Panc1 (cell line): ENCODE measurements around the gene DIAPH3. TPM values are rescaled to one million over a fixed set of nuclear protein-coding genes. Genes with fewer than 3 reads are reported as not detected.

ENCODE experiments used
- ATAC-seq: fragments of 200-7000 bp; cut with Tn5 transposase; 2 replicates; pipeline ENCODE4 v1.9.1; 2020; ENCODE audit warnings: mild to moderate bottlenecking, moderate library complexity
- BruUV-seq: library from RNA; stranded (reverse); fragments of 400-500 nt; replicated peaks from 2 replicates; lab custom pipeline; 2021; lab: Mats Ljungman, UMichigan
- CTCF ChIA-PET: fragments of 300-600 bp; sonication (Branson Sonifier 250); formaldehyde crosslinking; loops from one replicate; lab custom pipeline; 2022; ENCODE audit warnings: antibody characterized with exemption; lab: Charles Lee
- POLR2A ChIA-PET: fragments of 300-600 bp; sonication (Branson Sonifier 250); formaldehyde crosslinking; loops from one replicate; lab custom pipeline; 2022; ENCODE audit warnings: antibody characterized with exemption; lab: Charles Lee
- DNase-seq: peaks from one replicate; pipeline ENCODE4 v3.0.0-alpha.2; 2010; ENCODE audit warnings: low read depth, low spot score
- H3K27ac ChIP-seq: 2 replicates; pipeline ENCODE4 v1.5.1; 2011; ENCODE audit warnings: mild to moderate bottlenecking, low read length, inconsistent platforms
- H3K27me3 ChIP-seq: fragments of 200-500 bp; sonication (Bioruptor generic); 2 replicates; pipeline ENCODE4 v1.6.0; 2014; ENCODE audit warnings: low read length, inconsistent platforms; ENCODE audit not compliant: control insufficient read depth, insufficient read depth
- H3K36me3 ChIP-seq: fragments of 200-500 bp; sonication (Bioruptor generic); 2 replicates; pipeline ENCODE4 v1.5.1; 2014; ENCODE audit warnings: inconsistent platforms, mild to moderate bottlenecking, low read length, moderate library complexity; ENCODE audit not compliant: control insufficient read depth, insufficient read depth
- H3K4me1 ChIP-seq: 2 replicates; pipeline ENCODE4 v1.5.1; 2011; ENCODE audit warnings: inconsistent platforms, mild to moderate bottlenecking, low read length, moderate library complexity; ENCODE audit not compliant: control insufficient read depth, insufficient read depth
- H3K4me3 ChIP-seq, 2 experiments: 2 replicates each; pipeline ENCODE4 v1.5.1; 2011 to 2012; ENCODE audit warnings: low read depth in 2 of 2, low read length in 2 of 2, mild to moderate bottlenecking in 2 of 2, inconsistent platforms in 1 of 2, moderate library complexity in 1 of 2
- H3K9me3 ChIP-seq: fragments of 200-500 bp; sonication (Bioruptor generic); 2 replicates; pipeline ENCODE4 v1.5.1; 2014; ENCODE audit warnings: low read depth, mild to moderate bottlenecking, inconsistent platforms, low read length, moderate library complexity; ENCODE audit not compliant: control insufficient read depth, insufficient read depth
- CTCF ChIP-seq: fragments of 450-650 bp; IDR thresholded peaks from 2 replicates; pipeline ENCODE4 v1.5.1; 2017; ENCODE audit warnings: mild to moderate bottlenecking
- POLR2AphosphoS5 ChIP-seq: IDR thresholded peaks from 2 replicates; pipeline ENCODE4 v1.6.1; 2012; ENCODE audit warnings: mild to moderate bottlenecking, low read depth, low read length, moderate library complexity
- REST ChIP-seq, 2 experiments: IDR thresholded peaks; 2 replicates each; pipeline ENCODE4 v1.6.1; 2011 to 2012; ENCODE audit warnings: low read depth in 2 of 2, control low read depth in 1 of 2, low read length in 1 of 2, mild to moderate bottlenecking in 1 of 2, moderate library complexity in 1 of 2; ENCODE audit not compliant: insufficient read depth in 1 of 2
- SIN3A ChIP-seq: IDR thresholded peaks from 2 replicates; pipeline ENCODE4 v1.6.1; 2012; ENCODE audit warnings: low read depth, mild to moderate bottlenecking, low read length, moderate library complexity, borderline replicate concordance; ENCODE audit not compliant: insufficient read depth
- TCF7L2 ChIP-seq: IDR thresholded peaks from 2 replicates; pipeline ENCODE4 v1.6.1; 2011; ENCODE audit warnings: mild to moderate bottlenecking, low read depth, low read length, inconsistent platforms
- in situ Hi-C: cut with HindIII; loops from 2 replicates; pipeline ENCODE4 v1.10.0; 2016; ENCODE audit warnings: low sequenced_read_pairs, low pct_unique_long_range_greater_than_20kb
- intact Hi-C: fragments of 100-400 bp; cut with micrococcal nuclease; formaldehyde crosslinking; loops from one replicate; pipeline ENCODE4 v1.10.0; 2022; ENCODE audit not compliant: unreplicated experiment
- total RNA-seq: library from RNA; stranded (reverse); gene quantifications from one replicate; pipeline ENCODE4 v1.2.1, GENCODE V29; 2021; ENCODE audit not compliant: unreplicated experiment

The DIAPH3 gene
- total RNA-seq, 1 experiment from 2014 or later = 15.4 TPM

- Histone ChIP-seq H3K4me3 (no peak overlapping the region), H3K9me3 (no peaks in the 10 kb centered on the region), H3K27ac (no peak overlapping the region), H3K4me1 (no peaks in the 10 kb centered on the region), H3K36me3 (no peaks in the 10 kb centered on the region; the same call in 1 of the 2 replicates), H3K27me3 (no peaks in the 10 kb centered on the region)
- DNase-seq (no peak), ATAC-seq (no peak)
- in situ Hi-C loops = no loop called here
- ChIA-PET CTCF (no interaction called here), POLR2A (no interaction called here)
- intact Hi-C loops = no loop called here
- no peak for TF ChIP-seq CTCF
- TF ChIP-seq REST (IDR thresholded peaks at IDR 0.05; ENCODE audit: insufficient read depth in 1 of 2, low read depth in 2 of 2, low read length in 1 of 2) = no peak
- TF ChIP-seq SIN3A = no peak
- no peak for TF ChIP-seq TCF7L2
- no peak for TF ChIP-seq POLR2AphosphoS5
- no TSS peak for BruUV-seq
Observed at GRCh38 chr13:59982631-59983382, 180.9 kb downstream of the DIAPH3 start.

GRCh38 chr13:59979589-59979988 lies 184.1 kb downstream of the DIAPH3 start:
- in situ Hi-C loops = no loop called here
- CTCF ChIA-PET = no interaction called here

More at GRCh38 chr13:59979589-59979988, 184.1 kb downstream of the DIAPH3 start:
- H3K9me3 ChIP-seq = no peaks in the 10 kb centered on the region
- H3K4me3 ChIP-seq = no peak overlapping the region
- no peak for TF ChIP-seq POLR2AphosphoS5
- TF ChIP-seq CTCF = no peak
- TF ChIP-seq SIN3A = no peak
- no peak for TF ChIP-seq TCF7L2
- no peak for TF ChIP-seq REST (IDR thresholded peaks at IDR 0.05; ENCODE audit: insufficient read depth in 1 of 2, low read depth in 2 of 2, low read length in 1 of 2)
- no peaks in the 10 kb centered on the region for H3K4me1 ChIP-seq
- intact Hi-C loops = no loop called here
- DNase-seq = no peak
- no peak overlapping the region for H3K27ac ChIP-seq
- POLR2A ChIA-PET = no interaction called here
- BruUV-seq = no TSS peak
- H3K27me3 ChIP-seq = no peaks in the 10 kb centered on the region
- no peaks in the 10 kb centered on the region; the same call in 1 of the 2 replicates for H3K36me3 ChIP-seq
- ATAC-seq = no peak
